GM19397 (cell line): ENCODE results near the gene PCMT1.
"Not testable (repeated sequence)": the region's sequence is repeated elsewhere in the genome, so short reads cannot be mapped to it uniquely, and the experiment has no call there.

Experiments
- ATAC-seq: cut with Tn5 transposase; IDR thresholded peaks from one replicate; pipeline ENCODE4 v1.9.1; 2021; ENCODE audit warnings: mild to moderate bottlenecking, moderate library complexity; ENCODE audit not compliant: unreplicated experiment

PCMT1 gene

DNA sequence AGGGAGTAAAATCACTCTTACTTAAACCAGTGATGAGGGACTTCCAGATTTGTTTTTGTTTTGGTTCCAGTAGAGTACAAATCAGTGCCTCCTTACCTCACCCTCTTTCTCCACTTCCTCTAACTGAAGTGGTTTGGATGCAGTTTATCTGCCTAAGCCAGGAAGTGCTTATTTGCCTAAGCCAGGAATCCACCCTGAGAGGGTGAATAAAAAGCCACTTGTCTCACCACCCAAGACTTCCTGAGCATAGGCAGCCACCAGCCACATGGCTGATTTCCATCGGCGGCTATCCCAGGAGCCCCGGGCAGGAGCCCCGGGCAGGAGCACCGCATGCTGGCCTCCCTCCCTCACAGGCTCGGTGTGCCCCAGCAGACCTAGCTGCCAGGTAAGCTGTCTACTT, 102.6 kb downstream of the PCMT1 start:
- no peak for ATAC-seq

DNA sequence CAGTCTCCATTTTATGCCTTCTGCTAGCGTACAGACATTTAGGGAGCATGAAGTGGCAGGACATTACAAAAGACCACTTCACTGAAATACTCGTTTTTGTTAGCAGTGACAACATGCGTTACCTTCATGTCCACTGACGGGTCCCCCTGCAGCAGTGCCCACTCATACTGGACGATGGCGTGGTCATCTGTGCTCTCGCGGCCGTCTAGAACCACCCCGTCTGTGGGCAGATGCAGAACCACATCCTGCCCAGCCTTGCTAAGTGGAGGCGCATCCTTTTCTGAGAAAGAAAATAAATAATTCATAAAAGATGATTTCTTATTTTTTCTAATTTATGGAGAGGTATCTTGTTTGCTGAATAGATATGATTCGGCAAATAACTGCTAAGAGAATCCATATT, 103.3 kb downstream of the PCMT1 start:
- no peak for ATAC-seq

DNA sequence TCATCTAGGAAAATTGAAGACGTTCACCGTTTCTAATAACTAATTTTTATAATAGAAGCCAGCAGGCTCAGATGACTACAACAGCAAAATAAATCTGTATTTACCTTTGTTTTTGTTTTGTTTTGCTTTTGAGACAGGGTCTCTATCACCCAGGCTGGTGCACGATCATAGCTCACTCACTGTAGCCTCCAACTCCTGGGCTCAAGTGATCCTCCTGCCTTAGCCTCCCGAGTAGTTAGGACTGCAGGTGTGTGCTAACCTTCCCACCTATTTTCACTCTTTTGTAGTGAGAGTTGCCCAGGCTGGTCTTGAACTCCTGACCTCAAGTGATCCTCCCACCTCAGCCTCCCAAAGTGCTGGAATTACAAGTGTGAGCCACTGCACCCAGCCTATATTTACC, 104.5 kb downstream of the PCMT1 start:
- ATAC-seq = not testable (repeated sequence)

DNA sequence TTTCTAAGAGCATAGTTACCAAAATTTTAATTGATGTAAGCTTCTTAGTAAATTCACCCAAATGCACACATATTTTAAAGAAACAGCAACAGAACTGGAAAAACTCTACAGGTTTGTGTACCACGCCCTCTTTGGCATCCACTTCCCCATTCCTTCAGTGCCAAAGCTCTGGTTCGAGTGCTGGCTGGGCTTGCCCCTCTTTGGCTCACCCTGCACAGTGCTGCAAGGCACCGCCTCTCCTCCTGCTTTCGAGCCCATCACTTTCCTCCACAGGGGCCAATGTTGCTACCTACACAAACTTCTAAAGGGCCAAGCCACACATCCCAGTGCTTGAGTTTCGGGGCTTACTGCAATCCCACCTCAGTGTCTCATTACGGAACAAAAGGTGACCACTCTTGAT, 105.0 kb downstream of the PCMT1 start:
- no peak for ATAC-seq

DNA sequence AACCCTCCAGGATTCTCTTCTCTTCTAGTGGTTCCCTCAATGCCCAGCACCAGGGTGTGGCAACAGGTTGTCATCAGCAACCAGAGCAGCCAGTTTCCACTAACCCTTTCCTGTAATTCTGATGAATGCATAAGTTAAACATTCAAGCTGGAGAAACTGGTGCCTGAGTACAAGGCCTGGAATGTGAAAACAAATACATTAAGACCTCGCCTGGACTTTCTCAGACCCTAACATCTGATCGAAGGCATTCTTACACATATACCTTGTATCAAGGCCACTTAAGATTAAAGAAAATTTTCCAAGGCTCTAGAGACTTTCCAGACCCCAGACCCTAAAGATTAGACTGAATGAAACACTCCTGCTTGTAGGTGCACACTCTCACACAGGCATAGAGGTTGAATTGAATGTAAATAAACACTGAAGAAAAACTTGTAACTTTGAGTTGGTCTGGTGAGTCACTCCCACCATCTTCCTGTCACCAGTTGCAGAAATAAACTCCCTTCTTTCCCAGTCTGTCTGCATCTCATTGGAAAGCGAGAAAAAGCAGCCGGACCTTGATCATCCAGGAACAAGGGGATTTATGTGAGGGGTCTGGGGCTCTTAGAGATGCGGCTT, 105.6 kb downstream of the PCMT1 start:
- no peak for ATAC-seq

DNA sequence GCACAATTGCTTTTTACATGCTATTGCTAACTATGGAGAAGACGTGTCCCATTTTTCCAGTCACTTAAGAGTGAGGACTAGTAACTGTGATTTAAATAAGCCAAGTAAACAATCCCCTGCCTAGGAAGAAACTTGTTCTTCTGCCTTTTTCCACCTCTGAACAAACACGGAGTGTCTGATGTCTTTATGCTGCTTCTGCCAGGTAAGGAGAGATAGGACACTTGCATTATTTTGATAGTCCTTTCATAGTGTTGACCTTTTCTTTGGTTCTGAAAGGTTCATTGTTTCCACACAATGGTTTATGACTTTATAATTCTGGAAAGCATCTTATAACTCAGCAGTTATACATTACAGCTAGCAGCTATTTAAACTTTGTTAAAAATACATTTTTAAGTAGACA, 106.2 kb downstream of the PCMT1 start:
- no peak for ATAC-seq

DNA sequence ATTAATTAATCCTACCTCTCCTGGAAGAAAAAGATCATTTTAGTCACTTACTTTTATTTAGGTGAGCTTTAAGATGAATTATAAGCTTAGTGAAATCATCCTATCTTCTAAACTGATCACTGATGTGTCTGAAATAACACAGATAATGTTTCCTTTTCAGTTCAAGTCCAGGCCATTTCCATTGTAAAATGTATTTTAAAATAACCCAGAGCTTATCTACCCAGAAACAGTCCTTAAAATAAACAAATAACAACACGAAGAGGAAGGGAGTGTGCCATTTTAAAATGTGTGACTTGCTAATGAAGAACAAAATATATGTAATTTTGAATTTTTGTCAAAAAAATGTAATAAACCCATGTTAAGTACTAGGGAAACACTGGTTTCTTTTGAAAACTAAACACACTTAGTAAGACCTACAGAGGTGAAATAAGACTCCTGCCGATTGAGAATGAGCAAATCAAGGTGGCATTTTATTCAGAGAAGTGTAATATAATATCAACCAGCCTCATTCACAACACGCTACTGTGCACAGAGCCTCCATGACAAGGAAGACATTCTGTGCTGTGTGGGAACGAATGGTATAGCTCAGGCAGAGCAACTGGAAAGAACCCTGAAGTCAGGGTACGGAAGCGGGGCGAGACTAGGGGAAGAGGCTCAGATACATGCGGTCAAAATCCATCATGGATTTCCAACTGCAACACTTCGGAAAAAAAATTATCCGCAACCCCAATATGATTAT, 106.9 kb downstream of the PCMT1 start:
- no peak for ATAC-seq

DNA sequence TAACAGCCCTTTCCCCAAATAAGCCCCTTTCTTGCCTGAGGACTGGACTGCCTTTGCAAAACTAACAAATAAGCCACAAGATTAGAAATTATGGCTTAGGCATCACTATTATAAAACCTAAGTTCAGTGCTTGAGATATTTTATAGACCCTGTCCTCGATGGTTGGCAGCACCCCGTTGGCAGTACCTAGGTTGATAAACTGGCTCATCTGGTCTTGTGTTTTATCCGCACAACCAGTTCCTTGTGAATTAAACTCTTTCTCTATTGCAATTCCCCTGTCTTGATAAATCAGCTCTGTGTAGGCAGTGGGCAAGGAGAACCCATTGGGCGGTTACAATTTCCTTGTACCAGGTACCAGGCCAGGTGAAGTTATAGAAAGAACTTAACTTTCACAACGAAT, 108.0 kb downstream of the PCMT1 start:
- ATAC-seq = no peak

DNA sequence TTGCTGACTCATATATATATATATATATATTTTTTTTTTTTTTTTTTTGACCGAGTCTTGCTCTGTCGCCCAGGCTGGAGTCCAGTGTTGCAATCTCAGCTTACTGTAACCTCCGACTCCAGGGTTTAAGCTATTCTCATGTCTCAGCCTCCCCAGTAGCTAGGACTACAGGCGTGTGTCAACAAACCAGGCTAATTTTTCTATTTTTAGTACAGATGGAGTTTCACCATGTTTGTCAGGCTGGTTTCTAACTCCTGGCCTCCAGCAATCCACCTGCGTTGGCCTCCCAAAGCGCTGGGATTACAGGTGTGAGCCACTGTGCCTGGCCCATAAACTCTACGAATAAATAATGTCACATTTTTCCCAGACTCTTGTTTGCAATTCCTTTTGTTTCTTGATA, 109.8 kb downstream of the PCMT1 start:
- ATAC-seq = no peak

DNA sequence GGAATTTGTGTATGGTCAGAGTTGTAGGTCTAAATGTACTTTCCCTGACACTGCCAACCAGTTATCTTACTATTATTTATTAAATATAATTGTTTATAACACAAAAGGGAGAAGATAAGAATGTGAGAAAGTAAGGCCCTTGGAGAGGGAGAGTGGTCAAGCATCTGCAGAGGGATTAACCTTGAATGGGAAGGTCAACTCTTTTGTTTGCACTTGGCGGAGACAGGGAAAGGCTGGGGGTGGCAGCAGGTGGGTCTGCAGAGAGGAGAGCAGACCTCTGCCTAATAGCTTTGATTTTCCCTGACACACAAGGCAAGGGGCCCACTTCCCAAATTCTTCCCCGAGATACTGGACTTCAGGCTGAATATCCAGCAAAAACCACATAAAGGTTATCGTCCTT, 110.4 kb downstream of the PCMT1 start:
- ATAC-seq = no peak

DNA sequence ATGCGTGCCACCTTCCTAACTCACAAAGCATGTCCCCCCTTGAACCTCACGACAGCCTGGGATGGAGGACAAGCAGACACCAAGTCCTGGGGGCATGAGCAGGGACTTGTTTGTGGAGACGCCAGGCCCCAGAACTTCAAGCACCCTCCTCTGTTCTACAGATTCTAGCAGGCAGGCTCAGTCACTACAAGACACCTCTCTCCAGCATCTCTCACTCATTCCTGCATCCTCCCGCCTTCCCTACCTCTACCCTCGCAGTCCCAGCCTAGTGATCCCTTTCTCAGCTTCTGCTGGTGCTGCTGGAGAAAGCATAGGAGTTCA, 110.9 kb downstream of the PCMT1 start:
- ATAC-seq = no peak
